Ovary (tissue), 3 donors: ENCODE results near the gene SFSWAP.
"Not testable (repeated sequence)": the region's sequence is repeated elsewhere in the genome, so short reads cannot be mapped to it uniquely, and the experiment has no call there.

Source experiments
- CTCF ChIP-seq, 3 donors: fragments of 450-650 bp in 2 of 3; fragments of 200-600 bp in 1 of 3; IDR thresholded peaks; one replicate each; pipeline versions ENCODE4 v1.5.1 to v1.8.0; 2016 to 2022; ENCODE audit warnings: antibody characterized with exemption in 3 of 3, mild to moderate bottlenecking in 1 of 3
- EP300 ChIP-seq: sonication (generic); formaldehyde crosslinking; IDR thresholded peaks from one replicate; pipeline ENCODE4 v1.6.1; 2017; ENCODE audit warnings: antibody characterized with exemption
- POLR2A ChIP-seq: fragments of 450-650 bp; IDR thresholded peaks from one replicate; pipeline ENCODE4 v1.6.1; 2017; ENCODE audit warnings: antibody characterized with exemption, mild to moderate bottlenecking, moderate library complexity
- donor health status: DM: no; HTN: no; CAD: no.

GRCh38 chr12:131681746-131682509 is 29.0 kb upstream of the SFSWAP start:
- not testable (repeated sequence) for TF ChIP-seq CTCF (IDR thresholded peaks at IDR 0.05); POLR2A; EP300
